PFSK-1 (cell line): Measurements from ENCODE around the gene PQBP1.

Source experiments
- FOXP2 ChIP-seq: optimal IDR thresholded peaks from 2 replicates; pipeline ENCODE3; 2011; ENCODE audit warnings: borderline replicate concordance, control low read depth, inconsistent platforms; ENCODE audit not compliant: insufficient read depth; ENCODE audit errors: extremely low read length, extremely low read depth
- POLR2AphosphoS5 ChIP-seq: IDR thresholded peaks from 2 replicates; pipeline ENCODE4 v1.6.1; 2012; ENCODE audit warnings: low read depth, mild to moderate bottlenecking, control low read depth, low read length, moderate library complexity
- REST ChIP-seq, 2 experiments: IDR thresholded peaks; 2 replicates each; pipeline versions ENCODE4 v1.6.1 to v1.8.0; 2011 to 2012; ENCODE audit warnings: low read depth in 2 of 2, low read length in 2 of 2, control low read depth in 1 of 2, inconsistent platforms in 1 of 2, mild to moderate bottlenecking in 1 of 2, moderate library complexity in 1 of 2; ENCODE audit not compliant: insufficient read depth in 1 of 2
- SIN3A ChIP-seq: IDR thresholded peaks from 2 replicates; pipeline ENCODE4 v1.6.1; 2012; ENCODE audit warnings: mild to moderate bottlenecking, low read length, moderate library complexity, borderline replicate concordance; ENCODE audit not compliant: insufficient read depth
- TAF1 ChIP-seq: IDR thresholded peaks from 2 replicates; pipeline ENCODE4 v1.6.1; 2012; ENCODE audit warnings: low read length, control low read depth, borderline replicate concordance; ENCODE audit not compliant: insufficient read depth

Gene PQBP1

GRCh38 chrX:48911412-48912182 lies 13.9 kb downstream of the PQBP1 start, which contains the start of gene SLC35A2:
TSS of gene SLC35A2 (minus strand) at chrX:48911646. CDS start at chrX:48911636, 10 bp downstream.
- TF ChIP-seq TAF1 (peak; percentile 61; the same call in 1 of the 2 replicates), SIN3A (peak; percentile 24; the same call in 1 of the 2 replicates), POLR2AphosphoS5 (peak; percentile 74), FOXP2 (no peak)

- TF ChIP-seq REST (IDR thresholded peaks at IDR 0.05; ENCODE audit: insufficient read depth in 1 of 2, low read depth in 2 of 2, low read length in 2 of 2) (no peak), SIN3A (no peak), TAF1 (no peak), POLR2AphosphoS5 (no peak), FOXP2 (no peak)
Observed at GRCh38 chrX:48913605-48914366, 16.1 kb downstream of the PQBP1 start.

GRCh38 chrX:48914593-48915493 lies 17.1 kb downstream of the PQBP1 start:
- TF ChIP-seq SIN3A (no peak), REST (IDR thresholded peaks at IDR 0.05; ENCODE audit: insufficient read depth in 1 of 2, low read depth in 2 of 2, low read length in 2 of 2) (no peak), POLR2AphosphoS5 (no peak), FOXP2 (no peak), TAF1 (no peak)

GRCh38 chrX:48917139-48918001 lies 19.6 kb downstream of the PQBP1 start:
- TF ChIP-seq FOXP2 = no peak
- no peak for TF ChIP-seq SIN3A
- TF ChIP-seq REST (IDR thresholded peaks at IDR 0.05; ENCODE audit: insufficient read depth in 1 of 2, low read depth in 2 of 2, low read length in 2 of 2) = no peak
- no peak for TF ChIP-seq TAF1
- no peak for TF ChIP-seq POLR2AphosphoS5
